DND-41 (cell line): ENCODE data around the gene PLEKHA7.
"Not testable (repeated sequence)": the region's sequence is repeated elsewhere in the genome, so short reads cannot be mapped to it uniquely, and the experiment has no call there.

ENCODE experiments used
- ATAC-seq: fragments of 200-7000 bp; cut with Tn5 transposase; 3 replicates; pipeline ENCODE4 v1.9.1; 2021; ENCODE audit warnings: low read depth; ENCODE audit not compliant: insufficient read depth
- DNase-seq: peaks from one replicate; pipeline ENCODE4 v3.0.0-alpha.2; 2020
- H2AFZ ChIP-seq: 2 replicates; pipeline ENCODE4 v1.6.0; 2012; ENCODE audit warnings: low read depth, low read length
- H3K27ac ChIP-seq: 2 replicates; pipeline ENCODE4 v1.5.1; 2012; ENCODE audit warnings: low read length, inconsistent platforms
- H3K27me3 ChIP-seq: fragments of 200-600 bp; sonication (generic); 2 replicates; pipeline ENCODE4 v1.6.0; 2012; ENCODE audit warnings: low read length, mild to moderate bottlenecking, inconsistent platforms; ENCODE audit not compliant: insufficient read depth, poor library complexity
- H3K36me3 ChIP-seq: 2 replicates; pipeline ENCODE4 v1.5.1; 2012; ENCODE audit warnings: low read length, inconsistent platforms; ENCODE audit not compliant: insufficient read depth
- H3K4me1 ChIP-seq: 2 replicates; pipeline ENCODE4 v1.5.1; 2012; ENCODE audit warnings: mild to moderate bottlenecking, low read length; ENCODE audit not compliant: insufficient read depth
- H3K4me2 ChIP-seq: 2 replicates; pipeline ENCODE4 v1.6.0; 2012; ENCODE audit warnings: mild to moderate bottlenecking, moderate library complexity, low read length, inconsistent platforms; ENCODE audit not compliant: insufficient read depth
- H3K4me3 ChIP-seq, 2 experiments: fragments of 200-600 bp in 1 of 2; shearing (Covaris generic) in 1 of 2; 2 replicates each; pipeline ENCODE4 v1.5.1; 2012 to 2016; ENCODE audit warnings: inconsistent platforms in 2 of 2, low read length in 2 of 2, mild to moderate bottlenecking in 2 of 2, low read depth in 1 of 2, moderate library complexity in 1 of 2
- H3K79me2 ChIP-seq: 2 replicates; pipeline ENCODE4 v1.6.0; 2012; ENCODE audit warnings: low read length, inconsistent platforms; ENCODE audit not compliant: insufficient read depth
- H3K9ac ChIP-seq: 2 replicates; pipeline ENCODE4 v1.6.0; 2012; ENCODE audit warnings: low read depth, mild to moderate bottlenecking, inconsistent platforms, low read length, moderate library complexity
- H3K9me3 ChIP-seq: 2 replicates; pipeline ENCODE4 v1.5.1; 2012; ENCODE audit warnings: low read length, moderate library complexity, mild to moderate bottlenecking, inconsistent platforms; ENCODE audit not compliant: insufficient read depth, severe bottlenecking
- H4K20me1 ChIP-seq: 2 replicates; pipeline ENCODE4 v1.6.0; 2012; ENCODE audit warnings: low read length; ENCODE audit not compliant: insufficient read depth
- EZH2 ChIP-seq: IDR thresholded peaks from 3 replicates; pipeline ENCODE4 v1.6.1; 2012; ENCODE audit warnings: borderline replicate concordance, low read depth, mild to moderate bottlenecking, moderate library complexity, low read length, inconsistent platforms; ENCODE audit not compliant: severe bottlenecking
- TF ChIP-seq, protein P1 (sequence below): IDR thresholded peaks from 2 replicates; pipeline ENCODE4 v1.5.1; 2012; ENCODE audit warnings: borderline replicate concordance, low read length, moderate library complexity, mild to moderate bottlenecking; ENCODE audit not compliant: poor library complexity, severe bottlenecking; ENCODE audit errors: extremely low read depth

The PLEKHA7 gene

DNA sequence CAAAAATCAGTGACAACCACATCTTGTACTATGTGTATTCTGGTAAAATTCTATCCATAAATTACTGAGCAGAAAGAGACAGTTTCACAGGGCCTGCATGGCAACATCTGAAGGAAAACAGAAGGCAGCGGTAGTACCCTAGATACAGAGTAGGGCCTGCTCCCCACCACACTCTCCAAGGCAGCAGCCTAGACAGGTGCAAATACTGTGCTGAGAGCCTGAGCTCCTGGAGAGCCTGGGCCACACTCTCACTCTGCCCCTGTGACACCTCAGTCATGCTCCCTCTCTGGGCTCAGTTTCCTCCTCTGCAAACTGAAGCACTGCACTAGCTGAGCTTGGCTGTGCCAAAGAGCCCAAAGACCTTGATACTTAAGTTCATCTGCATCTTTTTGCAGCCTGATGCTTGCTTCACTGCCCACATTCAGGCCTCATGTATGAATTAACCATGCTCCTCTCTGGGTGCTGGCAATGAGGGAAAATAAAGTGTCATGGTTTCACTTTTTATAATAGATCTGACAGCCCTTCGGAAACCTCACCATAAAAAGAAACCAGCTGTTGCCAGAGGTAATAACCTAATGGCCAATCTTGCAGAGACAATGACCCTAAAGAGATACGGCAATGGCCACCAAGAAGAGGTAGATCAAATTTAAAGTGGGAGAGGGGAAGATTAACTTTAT lies 104.7 kb downstream of the PLEKHA7 start:
- no peak overlapping the region for H3K9ac ChIP-seq
- no peaks in the 10 kb centered on the region for H3K4me1 ChIP-seq
- H3K4me3 ChIP-seq = no peak overlapping the region
- H3K9me3 ChIP-seq = no peaks in the 10 kb centered on the region
- H4K20me1 ChIP-seq = no peaks in the 10 kb centered on the region
- no peak overlapping the region for H3K4me2 ChIP-seq
- no peaks in the 10 kb centered on the region for H3K27me3 ChIP-seq
- no peak for TF ChIP-seq EZH2
- no peak overlapping the region for H3K27ac ChIP-seq
- no peaks in the 10 kb centered on the region for H3K36me3 ChIP-seq
- no peak for ATAC-seq
- no peak overlapping the region for H2AFZ ChIP-seq
- H3K79me2 ChIP-seq = no peaks in the 10 kb centered on the region
- DNase-seq = no peak

DNA sequence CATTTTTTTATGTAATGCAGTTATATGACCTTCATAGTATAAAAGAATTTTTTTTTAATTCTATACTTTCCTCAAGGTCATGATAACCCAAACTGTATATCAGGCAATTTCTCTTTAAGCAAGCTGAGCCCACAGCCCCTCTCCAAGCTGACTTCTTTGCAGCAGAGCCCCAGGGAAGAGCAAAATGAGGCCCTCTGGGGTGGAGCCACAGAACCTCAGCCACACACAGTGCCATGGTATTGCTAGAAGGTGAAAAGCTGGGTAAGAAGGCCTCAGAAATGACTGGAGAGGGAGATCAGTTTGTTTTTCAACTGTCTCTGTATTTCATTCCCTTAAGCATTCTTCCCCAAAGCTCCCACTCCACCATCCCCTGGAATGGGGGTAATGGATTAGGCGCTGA lies 108.8 kb downstream of the PLEKHA7 start:
- Histone ChIP-seq H3K27ac (no peak overlapping the region), H3K36me3 (no peaks in the 10 kb centered on the region), H4K20me1 (no peaks in the 10 kb centered on the region), H2AFZ (no peak overlapping the region), H3K9ac (no peak overlapping the region), H3K4me2 (no peak overlapping the region), H3K79me2 (no peaks in the 10 kb centered on the region), H3K9me3 (no peaks in the 10 kb centered on the region), H3K4me1 (no peaks in the 10 kb centered on the region), H3K4me3 (no peak overlapping the region), H3K27me3 (peaks cover 4% of the 10 kb centered on the region)
- TF ChIP-seq, protein P1, sequence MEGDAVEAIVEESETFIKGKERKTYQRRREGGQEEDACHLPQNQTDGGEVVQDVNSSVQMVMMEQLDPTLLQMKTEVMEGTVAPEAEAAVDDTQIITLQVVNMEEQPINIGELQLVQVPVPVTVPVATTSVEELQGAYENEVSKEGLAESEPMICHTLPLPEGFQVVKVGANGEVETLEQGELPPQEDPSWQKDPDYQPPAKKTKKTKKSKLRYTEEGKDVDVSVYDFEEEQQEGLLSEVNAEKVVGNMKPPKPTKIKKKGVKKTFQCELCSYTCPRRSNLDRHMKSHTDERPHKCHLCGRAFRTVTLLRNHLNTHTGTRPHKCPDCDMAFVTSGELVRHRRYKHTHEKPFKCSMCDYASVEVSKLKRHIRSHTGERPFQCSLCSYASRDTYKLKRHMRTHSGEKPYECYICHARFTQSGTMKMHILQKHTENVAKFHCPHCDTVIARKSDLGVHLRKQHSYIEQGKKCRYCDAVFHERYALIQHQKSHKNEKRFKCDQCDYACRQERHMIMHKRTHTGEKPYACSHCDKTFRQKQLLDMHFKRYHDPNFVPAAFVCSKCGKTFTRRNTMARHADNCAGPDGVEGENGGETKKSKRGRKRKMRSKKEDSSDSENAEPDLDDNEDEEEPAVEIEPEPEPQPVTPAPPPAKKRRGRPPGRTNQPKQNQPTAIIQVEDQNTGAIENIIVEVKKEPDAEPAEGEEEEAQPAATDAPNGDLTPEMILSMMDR = no peak
- TF ChIP-seq EZH2 = no peak
- DNase-seq = no peak
- no peak for ATAC-seq

DNA sequence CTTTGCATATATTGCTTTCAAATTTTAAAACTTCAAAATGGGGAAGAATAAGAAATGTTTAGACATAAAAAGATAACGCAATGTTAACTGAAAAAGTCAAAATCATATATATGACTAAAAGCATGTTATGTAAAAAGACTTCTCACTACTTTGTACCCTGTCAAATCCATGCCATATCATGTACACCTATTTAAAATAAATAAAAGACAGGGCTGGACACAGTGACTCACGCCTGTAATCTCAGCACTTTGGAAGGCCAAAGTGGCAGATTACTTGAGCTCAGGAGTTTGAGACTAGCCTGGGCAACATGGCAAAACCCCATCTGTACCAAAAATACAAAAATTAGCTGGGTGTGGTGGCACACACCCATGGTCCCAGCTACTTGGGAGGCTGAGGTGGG lies 109.5 kb downstream of the PLEKHA7 start:
- H4K20me1 ChIP-seq, H2AFZ ChIP-seq, DNase-seq, H3K27ac ChIP-seq, ATAC-seq, H3K9ac ChIP-seq, H3K4me2 ChIP-seq, H3K27me3 ChIP-seq, H3K4me3 ChIP-seq, H3K4me1 ChIP-seq, H3K79me2 ChIP-seq, H3K36me3 ChIP-seq, H3K9me3 ChIP-seq: not testable (repeated sequence)

DNA sequence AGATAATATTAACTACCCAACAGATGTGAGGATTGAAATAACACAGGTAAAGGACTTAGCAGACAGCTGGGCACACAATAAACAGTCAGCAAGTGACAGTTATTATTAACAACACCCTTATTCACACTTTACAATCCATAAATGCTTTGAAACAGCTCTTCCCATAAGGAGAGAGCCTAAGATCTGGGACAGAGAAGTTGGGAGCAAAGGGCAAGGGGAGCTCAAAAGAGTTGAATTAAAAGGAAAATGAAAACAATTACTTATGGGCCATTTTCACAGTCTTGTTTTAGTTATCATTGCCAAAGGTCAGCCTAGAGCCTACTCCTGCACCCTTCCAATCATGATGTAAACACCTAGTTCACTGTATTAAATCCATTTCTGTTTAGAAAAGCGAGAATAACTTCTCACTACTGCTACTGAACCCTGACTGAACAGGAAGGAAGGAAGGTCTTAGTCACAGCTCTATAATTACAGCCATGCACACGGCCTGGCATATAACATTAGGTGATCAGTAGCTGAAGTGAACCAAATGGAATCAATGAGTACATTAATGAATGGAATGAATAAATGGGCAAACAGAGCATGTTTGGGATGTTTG lies 111.3 kb downstream of the PLEKHA7 start:
- no peak overlapping the region for H2AFZ ChIP-seq
- no peak overlapping the region for H3K4me2 ChIP-seq
- H4K20me1 ChIP-seq = no peaks in the 10 kb centered on the region
- no peaks in the 10 kb centered on the region for H3K9me3 ChIP-seq
- no peak overlapping the region for H3K4me3 ChIP-seq
- no peaks in the 10 kb centered on the region for H3K4me1 ChIP-seq
- no peaks in the 10 kb centered on the region for H3K36me3 ChIP-seq
- no peak overlapping the region for H3K27ac ChIP-seq
- no peak for ATAC-seq
- TF ChIP-seq, protein P1 = no peak
- TF ChIP-seq EZH2 = no peak
- H3K79me2 ChIP-seq = no peaks in the 10 kb centered on the region
- peaks cover 7% of the 10 kb centered on the region for H3K27me3 ChIP-seq
- no peak overlapping the region for H3K9ac ChIP-seq
- no peak for DNase-seq
